ENCODE data around the gene ARMH3.
"Not testable (repeated sequence)": the region's sequence is repeated elsewhere in the genome, so short reads cannot be mapped to it uniquely, and the experiment has no call there.

DNA sequence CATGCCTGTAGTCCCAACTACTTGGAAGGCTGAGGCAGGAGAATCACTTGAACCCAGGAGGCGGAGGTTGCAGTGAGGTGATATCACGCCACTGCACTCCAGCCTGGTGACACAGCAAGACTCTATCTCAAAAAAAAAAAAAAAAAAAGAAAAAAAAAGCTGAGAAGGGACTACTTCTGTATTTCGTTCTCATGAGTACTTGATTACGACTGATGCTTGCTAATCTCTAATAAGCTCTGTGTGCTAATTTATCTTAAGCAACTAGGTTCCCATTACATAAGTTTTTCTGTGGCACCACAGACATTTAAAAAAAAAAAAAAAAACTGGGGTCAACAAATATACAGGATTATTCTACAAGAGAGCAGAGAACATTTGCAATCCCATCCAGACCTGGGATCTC is 48.9 kb downstream of the ARMH3 start:
- TF ChIP-seq, protein P1, sequence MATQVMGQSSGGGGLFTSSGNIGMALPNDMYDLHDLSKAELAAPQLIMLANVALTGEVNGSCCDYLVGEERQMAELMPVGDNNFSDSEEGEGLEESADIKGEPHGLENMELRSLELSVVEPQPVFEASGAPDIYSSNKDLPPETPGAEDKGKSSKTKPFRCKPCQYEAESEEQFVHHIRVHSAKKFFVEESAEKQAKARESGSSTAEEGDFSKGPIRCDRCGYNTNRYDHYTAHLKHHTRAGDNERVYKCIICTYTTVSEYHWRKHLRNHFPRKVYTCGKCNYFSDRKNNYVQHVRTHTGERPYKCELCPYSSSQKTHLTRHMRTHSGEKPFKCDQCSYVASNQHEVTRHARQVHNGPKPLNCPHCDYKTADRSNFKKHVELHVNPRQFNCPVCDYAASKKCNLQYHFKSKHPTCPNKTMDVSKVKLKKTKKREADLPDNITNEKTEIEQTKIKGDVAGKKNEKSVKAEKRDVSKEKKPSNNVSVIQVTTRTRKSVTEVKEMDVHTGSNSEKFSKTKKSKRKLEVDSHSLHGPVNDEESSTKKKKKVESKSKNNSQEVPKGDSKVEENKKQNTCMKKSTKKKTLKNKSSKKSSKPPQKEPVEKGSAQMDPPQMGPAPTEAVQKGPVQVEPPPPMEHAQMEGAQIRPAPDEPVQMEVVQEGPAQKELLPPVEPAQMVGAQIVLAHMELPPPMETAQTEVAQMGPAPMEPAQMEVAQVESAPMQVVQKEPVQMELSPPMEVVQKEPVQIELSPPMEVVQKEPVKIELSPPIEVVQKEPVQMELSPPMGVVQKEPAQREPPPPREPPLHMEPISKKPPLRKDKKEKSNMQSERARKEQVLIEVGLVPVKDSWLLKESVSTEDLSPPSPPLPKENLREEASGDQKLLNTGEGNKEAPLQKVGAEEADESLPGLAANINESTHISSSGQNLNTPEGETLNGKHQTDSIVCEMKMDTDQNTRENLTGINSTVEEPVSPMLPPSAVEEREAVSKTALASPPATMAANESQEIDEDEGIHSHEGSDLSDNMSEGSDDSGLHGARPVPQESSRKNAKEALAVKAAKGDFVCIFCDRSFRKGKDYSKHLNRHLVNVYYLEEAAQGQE (IDR thresholded peaks at IDR 0.05; ENCODE audit: unreplicated experiment), result not testable (repeated sequence)
- TF ChIP-seq, protein P2, sequence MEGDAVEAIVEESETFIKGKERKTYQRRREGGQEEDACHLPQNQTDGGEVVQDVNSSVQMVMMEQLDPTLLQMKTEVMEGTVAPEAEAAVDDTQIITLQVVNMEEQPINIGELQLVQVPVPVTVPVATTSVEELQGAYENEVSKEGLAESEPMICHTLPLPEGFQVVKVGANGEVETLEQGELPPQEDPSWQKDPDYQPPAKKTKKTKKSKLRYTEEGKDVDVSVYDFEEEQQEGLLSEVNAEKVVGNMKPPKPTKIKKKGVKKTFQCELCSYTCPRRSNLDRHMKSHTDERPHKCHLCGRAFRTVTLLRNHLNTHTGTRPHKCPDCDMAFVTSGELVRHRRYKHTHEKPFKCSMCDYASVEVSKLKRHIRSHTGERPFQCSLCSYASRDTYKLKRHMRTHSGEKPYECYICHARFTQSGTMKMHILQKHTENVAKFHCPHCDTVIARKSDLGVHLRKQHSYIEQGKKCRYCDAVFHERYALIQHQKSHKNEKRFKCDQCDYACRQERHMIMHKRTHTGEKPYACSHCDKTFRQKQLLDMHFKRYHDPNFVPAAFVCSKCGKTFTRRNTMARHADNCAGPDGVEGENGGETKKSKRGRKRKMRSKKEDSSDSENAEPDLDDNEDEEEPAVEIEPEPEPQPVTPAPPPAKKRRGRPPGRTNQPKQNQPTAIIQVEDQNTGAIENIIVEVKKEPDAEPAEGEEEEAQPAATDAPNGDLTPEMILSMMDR (conservative IDR thresholded peaks at IDR 0.05; ENCODE audit: low read depth in 2 of 2), result not testable (repeated sequence)
- TF ChIP-seq, protein P3, sequence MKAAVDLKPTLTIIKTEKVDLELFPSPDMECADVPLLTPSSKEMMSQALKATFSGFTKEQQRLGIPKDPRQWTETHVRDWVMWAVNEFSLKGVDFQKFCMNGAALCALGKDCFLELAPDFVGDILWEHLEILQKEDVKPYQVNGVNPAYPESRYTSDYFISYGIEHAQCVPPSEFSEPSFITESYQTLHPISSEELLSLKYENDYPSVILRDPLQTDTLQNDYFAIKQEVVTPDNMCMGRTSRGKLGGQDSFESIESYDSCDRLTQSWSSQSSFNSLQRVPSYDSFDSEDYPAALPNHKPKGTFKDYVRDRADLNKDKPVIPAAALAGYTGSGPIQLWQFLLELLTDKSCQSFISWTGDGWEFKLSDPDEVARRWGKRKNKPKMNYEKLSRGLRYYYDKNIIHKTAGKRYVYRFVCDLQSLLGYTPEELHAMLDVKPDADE (IDR thresholded peaks at IDR 0.05), result not testable (repeated sequence)
- TF ChIP-seq EZH2 (IDR thresholded peaks at IDR 0.05; ENCODE audit: low read depth, unreplicated experiment); EZH2phosphoT487 (IDR thresholded peaks at IDR 0.05; ENCODE audit: unreplicated experiment); POLR2AphosphoS5 (IDR thresholded peaks at IDR 0.05; ENCODE audit: low read depth); NANOG (IDR thresholded peaks at IDR 0.05; ENCODE audit: borderline replicate concordance); ZNF114 (CRISPR knock-in tag; IDR thresholded peaks at IDR 0.05); ZNF331 (CRISPR knock-in tag; IDR thresholded peaks at IDR 0.05; ENCODE audit: low read depth); CREB1 (CRISPR knock-in tag; IDR thresholded peaks at IDR 0.05; ENCODE audit: low read depth): not testable (repeated sequence)
- TF ChIP-seq, protein P4, sequence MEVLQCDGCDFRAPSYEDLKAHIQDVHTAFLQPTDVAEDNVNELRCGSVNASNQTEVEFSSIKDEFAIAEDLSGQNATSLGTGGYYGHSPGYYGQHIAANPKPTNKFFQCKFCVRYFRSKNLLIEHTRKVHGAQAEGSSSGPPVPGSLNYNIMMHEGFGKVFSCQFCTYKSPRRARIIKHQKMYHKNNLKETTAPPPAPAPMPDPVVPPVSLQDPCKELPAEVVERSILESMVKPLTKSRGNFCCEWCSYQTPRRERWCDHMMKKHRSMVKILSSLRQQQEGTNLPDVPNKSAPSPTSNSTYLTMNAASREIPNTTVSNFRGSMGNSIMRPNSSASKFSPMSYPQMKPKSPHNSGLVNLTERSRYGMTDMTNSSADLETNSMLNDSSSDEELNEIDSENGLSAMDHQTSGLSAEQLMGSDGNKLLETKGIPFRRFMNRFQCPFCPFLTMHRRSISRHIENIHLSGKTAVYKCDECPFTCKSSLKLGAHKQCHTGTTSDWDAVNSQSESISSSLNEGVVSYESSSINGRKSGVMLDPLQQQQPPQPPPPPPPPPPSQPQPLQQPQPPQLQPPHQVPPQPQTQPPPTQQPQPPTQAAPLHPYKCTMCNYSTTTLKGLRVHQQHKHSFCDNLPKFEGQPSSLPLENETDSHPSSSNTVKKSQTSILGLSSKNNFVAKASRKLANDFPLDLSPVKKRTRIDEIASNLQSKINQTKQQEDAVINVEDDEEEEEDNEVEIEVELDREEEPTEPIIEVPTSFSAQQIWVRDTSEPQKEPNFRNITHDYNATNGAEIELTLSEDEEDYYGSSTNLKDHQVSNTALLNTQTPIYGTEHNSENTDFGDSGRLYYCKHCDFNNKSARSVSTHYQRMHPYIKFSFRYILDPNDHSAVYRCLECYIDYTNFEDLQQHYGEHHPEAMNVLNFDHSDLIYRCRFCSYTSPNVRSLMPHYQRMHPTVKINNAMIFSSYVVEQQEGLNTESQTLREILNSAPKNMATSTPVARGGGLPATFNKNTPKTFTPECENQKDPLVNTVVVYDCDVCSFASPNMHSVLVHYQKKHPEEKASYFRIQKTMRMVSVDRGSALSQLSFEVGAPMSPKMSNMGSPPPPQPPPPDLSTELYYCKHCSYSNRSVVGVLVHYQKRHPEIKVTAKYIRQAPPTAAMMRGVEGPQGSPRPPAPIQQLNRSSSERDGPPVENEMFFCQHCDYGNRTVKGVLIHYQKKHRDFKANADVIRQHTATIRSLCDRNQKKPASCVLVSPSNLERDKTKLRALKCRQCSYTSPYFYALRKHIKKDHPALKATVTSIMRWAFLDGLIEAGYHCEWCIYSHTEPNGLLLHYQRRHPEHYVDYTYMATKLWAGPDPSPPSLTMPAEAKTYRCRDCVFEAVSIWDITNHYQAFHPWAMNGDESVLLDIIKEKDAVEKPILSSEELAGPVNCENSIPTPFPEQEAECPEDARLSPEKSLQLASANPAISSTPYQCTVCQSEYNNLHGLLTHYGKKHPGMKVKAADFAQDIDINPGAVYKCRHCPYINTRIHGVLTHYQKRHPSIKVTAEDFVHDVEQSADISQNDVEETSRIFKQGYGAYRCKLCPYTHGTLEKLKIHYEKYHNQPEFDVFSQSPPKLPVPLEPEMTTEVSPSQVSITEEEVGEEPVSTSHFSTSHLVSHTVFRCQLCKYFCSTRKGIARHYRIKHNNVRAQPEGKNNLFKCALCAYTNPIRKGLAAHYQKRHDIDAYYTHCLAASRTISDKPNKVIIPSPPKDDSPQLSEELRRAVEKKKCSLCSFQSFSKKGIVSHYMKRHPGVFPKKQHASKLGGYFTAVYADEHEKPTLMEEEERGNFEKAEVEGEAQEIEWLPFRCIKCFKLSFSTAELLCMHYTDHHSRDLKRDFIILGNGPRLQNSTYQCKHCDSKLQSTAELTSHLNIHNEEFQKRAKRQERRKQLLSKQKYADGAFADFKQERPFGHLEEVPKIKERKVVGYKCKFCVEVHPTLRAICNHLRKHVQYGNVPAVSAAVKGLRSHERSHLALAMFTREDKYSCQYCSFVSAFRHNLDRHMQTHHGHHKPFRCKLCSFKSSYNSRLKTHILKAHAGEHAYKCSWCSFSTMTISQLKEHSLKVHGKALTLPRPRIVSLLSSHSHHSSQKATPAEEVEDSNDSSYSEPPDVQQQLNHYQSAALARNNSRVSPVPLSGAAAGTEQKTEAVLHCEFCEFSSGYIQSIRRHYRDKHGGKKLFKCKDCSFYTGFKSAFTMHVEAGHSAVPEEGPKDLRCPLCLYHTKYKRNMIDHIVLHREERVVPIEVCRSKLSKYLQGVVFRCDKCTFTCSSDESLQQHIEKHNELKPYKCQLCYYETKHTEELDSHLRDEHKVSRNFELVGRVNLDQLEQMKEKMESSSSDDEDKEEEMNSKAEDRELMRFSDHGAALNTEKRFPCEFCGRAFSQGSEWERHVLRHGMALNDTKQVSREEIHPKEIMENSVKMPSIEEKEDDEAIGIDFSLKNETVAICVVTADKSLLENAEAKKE (CRISPR knock-in tag; IDR thresholded peaks at IDR 0.05), result not testable (repeated sequence)
